Stomach (tissue), 4 donors: ENCODE data around the gene RSRP1.

Experiments used
- CTCF ChIP-seq, 7 experiments: fragments of 450-650 bp in 4 of 7; fragments of 200-600 bp in 3 of 7; sonication (generic) in 3 of 7; IDR thresholded peaks; one replicate each; pipeline ENCODE4 v1.5.1; 2016 to 2019; ENCODE audit warnings: antibody characterized with exemption in 7 of 7, control low read depth in 2 of 7, mild to moderate bottlenecking in 1 of 7
- POLR2A ChIP-seq, 4 donors: fragments of 450-650 bp; IDR thresholded peaks; one replicate each; pipeline ENCODE4 v1.6.1; 2016; ENCODE audit warnings: antibody characterized with exemption in 4 of 4, control low read depth in 2 of 4, mild to moderate bottlenecking in 1 of 4, moderate library complexity in 1 of 4
- POLR2AphosphoS5 ChIP-seq, 3 donors: sonication (generic); formaldehyde crosslinking; IDR thresholded peaks; one replicate each; pipeline ENCODE4 v1.6.1; 2016; ENCODE audit warnings: antibody characterized with exemption in 3 of 3

GRCh38 chr1:25232027-25232865, 15.0 kb downstream of the RSRP1 start, which contains the start of gene SYF2:
- TF ChIP-seq CTCF (IDR thresholded peaks at IDR 0.05) (no peak), POLR2A (IDR thresholded peaks at IDR 0.05) (no peak), POLR2AphosphoS5 (IDR thresholded peaks at IDR 0.05) (peak; percentile 65 to 94 (median 82))
